HEK293 (cell line): ENCODE results near the gene TNIK.

Source experiments
- ZBTB8A ChIP-seq: fragments of 450-650 bp; formaldehyde crosslinking; IDR thresholded peaks from 2 replicates; pipeline ENCODE4 v1.5.1; 2016; ENCODE audit warnings: missing biosample characterization, missing genetic modification characterization
- TF ChIP-seq, protein P1 (sequence below): fragments of 450-650 bp; formaldehyde crosslinking; IDR thresholded peaks from 2 replicates; pipeline ENCODE4 v1.5.1; 2017; ENCODE audit warnings: missing biosample characterization, mild to moderate bottlenecking, missing genetic modification characterization, moderate library complexity

DNA sequence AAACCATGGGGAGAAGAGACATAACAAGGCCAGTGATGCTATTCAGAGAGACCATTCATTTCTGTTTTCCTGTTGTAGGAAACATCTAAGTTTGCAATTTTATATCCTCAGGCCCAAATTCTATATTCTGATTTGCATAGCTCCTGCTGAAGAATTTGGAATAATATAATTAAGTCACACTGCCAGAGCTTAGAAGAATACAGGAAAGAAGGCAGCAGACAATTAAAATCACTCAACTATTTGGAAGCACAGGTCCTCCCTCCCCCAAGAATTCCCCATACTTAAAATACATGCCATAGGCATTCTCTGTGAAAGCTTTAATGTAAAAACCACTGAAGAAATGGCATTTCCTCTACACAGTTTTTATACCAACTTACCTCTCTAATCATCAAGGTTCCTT lies 366.7 kb downstream of the TNIK start:
- no peak for TF ChIP-seq ZBTB8A (tag by site-specific recombination)
- TF ChIP-seq, protein P1, sequence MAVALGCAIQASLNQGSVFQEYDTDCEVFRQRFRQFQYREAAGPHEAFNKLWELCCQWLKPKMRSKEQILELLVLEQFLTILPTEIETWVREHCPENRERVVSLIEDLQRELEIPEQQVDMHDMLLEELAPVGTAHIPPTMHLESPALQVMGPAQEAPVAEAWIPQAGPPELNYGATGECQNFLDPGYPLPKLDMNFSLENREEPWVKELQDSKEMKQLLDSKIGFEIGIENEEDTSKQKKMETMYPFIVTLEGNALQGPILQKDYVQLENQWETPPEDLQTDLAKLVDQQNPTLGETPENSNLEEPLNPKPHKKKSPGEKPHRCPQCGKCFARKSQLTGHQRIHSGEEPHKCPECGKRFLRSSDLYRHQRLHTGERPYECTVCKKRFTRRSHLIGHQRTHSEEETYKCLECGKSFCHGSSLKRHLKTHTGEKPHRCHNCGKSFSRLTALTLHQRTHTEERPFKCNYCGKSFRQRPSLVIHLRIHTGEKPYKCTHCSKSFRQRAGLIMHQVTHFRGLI (tag by site-specific recombination): no peak
